M059J (cell line): ENCODE measurements around the gene NOG. TPM values are rescaled to one million over a fixed set of nuclear protein-coding genes. Genes with fewer than 3 reads are reported as not detected.

Experiments used
- DNase-seq: peaks from one replicate; pipeline ENCODE4 v3.0.0-alpha.2; 2012; ENCODE audit warnings: low read depth
- total RNA-seq: library from RNA; depleted of rRNA; stranded (reverse); fragments of >200 nt; shearing (Covaris generic); gene quantifications from 2 replicates; pipeline ENCODE4 v1.2.3, GENCODE V29; 2014; rRNA removed

The NOG gene
- total RNA-seq, 1 experiment from 2014 or later: 1.7 TPM

DNA sequence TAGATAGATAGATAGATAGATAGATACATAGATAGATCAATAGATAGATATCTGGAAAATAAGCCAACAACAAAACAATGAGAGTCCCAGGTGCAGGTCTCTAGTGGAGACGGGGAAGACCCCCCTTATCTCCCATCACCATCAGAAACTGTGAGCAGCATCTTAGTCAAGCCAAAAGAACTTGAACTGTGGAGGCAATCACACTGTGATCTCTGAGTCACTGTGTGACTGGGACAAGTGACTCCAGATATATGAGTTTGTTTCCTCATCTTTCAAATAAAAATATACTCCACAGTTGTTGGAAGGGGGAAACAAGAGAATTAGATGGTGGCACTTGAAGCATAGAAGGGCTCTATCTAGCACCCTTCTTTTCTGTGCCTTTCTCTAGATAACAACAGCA is 42.1 kb downstream of the NOG start:
- DNase-seq: peak; percentile 48

DNA sequence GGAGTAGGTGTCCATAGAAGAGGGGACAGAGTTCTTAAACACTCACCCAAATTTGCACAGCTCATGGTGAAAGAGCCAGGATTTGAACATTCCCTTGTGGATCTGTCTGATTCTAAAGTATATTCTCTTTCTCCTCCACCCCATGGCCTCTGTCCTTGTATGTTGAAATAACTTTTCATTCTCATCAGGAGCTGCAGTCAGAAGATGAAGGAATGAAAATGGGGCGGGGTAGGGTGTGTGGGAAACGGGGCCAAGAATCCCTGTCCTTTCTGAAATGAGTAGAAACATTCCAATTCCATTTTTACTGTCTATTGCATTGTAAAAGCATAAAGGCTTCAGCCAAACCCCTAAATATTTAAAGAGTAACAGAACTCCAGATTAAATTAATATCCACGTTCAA is 42.8 kb downstream of the NOG start:
- DNase-seq: no peak

DNA sequence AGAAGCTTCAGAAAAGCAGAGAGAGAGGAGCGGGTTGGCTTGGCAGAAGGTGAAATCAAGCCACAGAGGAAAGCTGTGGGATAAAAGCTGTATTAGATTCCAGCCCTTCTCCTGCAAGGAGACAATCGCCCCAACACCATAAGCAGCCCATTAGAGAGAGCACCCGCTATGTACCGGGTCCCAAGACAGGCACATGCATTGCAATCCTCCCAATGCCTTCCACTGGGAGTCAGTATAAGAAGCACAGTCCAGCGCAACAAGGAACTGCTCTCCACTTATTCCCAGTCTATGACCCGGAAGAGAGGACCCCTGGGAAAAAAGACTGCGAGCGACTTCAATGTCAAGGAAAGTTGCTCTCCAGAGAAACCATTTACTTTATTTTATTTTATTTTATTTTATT is 43.8 kb downstream of the NOG start:
- no peak for DNase-seq

DNA sequence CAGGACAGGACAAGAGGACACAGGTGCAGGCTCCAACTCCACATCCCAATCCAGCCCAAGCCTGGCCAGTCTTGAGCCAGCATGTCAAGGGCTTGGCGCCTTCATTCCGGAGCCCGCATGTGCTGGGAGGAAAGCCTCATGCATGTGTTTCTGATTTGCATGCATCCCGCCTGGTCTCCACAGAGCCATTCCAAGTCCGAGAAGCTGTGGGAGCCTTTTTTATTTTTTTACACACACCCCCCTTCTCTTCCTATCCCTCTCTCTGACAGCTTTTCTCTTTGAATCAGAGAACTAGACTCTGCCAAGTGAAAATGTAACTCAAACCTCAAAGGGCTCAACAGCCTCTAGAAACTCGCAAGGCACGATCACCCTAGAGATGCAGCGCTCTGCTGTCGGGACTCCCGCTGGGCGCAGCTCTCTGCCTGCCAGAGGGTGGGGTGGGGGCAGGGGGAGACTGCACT is 45.1 kb downstream of the NOG start:
- no peak for DNase-seq

DNA sequence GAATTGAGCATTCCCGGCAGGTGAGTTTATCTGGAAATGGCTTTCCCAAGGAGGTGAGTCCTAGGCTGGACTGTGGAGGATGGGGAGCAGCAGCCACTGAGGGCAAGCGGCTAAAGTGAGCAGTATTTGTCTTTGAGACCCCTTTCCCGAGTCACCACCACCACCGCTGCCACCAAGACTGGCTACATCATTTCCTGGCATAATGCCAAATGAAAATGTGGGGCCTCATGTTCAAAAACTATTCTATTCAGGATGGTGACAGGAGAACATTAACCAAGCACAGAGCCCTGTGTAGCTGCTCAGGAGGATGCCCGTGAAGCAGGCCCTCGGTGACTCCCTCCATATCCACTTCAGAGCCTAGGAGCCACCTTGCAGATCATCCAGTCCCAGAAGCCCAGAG is 46.0 kb downstream of the NOG start:
- DNase-seq: no peak

DNA sequence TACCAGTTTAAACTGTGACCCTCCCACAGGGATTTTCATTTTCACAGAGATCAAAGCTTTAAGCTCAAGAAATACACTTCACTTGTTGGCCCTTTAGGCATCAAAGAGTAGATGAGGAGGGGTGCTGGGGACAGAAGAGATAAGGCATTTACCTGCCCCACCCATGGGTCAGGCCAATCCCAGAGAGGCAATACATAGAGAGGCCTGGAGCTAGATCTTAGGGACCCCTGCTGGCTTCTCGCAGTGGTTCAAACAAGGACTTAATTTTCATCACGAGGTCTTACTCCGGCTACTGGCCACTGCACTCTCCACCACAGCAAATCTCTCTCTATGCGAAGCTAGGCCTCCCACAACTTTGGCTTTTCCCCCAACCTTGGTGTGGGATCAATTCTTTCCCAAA is 46.6 kb downstream of the NOG start:
- DNase-seq: no peak

DNA sequence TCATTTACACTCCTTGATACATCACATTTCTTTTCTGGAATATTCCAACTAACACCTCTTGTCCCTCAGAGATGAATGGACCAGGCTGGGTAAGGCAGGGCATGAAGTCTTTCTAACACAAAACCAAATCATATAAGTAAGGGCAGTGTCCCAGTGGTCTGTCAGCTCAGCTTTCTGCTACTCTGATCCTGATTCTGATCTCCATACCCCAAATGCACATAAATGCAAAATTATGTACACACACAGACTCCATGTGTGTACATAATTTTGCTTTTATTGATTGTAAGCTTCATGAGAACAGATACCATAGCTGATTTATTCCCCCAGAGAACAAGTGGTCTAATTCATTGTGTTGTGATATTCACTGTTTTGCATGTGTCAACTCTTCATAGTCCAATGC is 47.9 kb downstream of the NOG start:
- DNase-seq: no peak

DNA sequence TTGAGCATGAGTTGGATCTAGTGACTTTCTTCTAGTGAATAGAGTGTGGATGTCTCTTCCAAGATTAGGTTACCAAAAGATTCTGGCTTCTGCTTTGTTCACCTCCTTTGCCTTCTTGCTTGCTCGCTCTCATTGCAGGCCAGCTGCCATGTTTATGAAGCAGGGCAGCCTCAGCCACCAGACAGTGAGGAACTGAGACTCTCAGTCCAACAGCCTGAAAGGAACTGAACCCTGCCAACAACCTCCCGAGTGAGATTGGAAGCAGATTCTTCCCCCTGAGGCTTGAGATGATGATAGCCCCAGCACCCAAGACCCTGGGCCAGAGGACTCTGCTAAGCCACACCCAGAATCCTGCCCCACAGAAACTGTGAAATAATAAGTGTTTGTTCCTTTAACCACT is 48.4 kb downstream of the NOG start:
- no peak for DNase-seq

DNA sequence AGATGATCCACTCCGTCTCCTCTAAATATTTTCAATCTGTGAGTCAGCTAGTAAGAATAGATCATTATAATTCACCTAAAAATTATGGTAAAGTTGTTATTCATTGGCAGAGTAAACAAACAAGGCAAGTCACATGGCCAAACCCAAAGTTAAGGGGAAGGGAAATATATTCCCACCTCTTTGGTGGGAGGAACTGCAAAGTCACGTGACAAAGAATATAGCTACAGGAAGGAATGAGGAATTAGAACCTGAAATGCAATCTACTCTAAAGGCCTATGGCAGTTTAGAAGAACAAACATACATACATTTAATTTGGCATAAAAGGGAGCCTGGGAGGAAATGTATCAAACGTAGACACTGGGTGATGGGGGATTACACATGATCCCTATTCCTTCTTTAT is 48.9 kb downstream of the NOG start:
- no peak for DNase-seq

Other genes with a start within 250 kb of the NOG start
- gene C17orf67, start 240.2 kb downstream of the NOG start, total RNA-seq: 0.32 TPM in 1 of 2 replicates, not detected in the other
- gene DGKE, start 240.5 kb downstream of the NOG start, total RNA-seq: 0.25 and 0.81 TPM in 2 replicates